Measurements from ENCODE around the gene GLIS2. TPM values are rescaled to one million over a fixed set of nuclear protein-coding genes. Genes with fewer than 3 reads are reported as not detected.

GLIS2 gene
- total and polyA plus RNA-seq, 4 donors = 0.68 to 1.4 (median 1.1) TPM

DNA sequence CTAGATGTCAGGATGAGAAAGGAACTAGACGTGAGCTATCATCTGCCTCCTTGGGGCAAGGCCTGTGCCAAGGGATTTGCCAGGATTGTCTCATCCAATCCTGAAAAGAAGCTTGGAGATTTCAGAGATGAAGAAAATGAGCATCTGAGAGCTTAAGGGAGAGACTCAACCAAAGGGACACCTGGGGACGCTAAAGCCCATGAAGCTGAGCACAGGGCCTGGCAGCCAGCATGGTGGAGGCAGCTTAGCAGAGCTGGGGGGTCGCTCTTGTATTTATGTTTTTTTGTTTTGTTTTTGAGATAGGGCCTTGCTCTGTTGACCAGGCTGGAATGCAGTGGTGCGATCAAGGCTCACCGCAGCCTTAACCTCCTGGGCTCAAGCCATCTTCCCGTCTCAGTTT lies 18.4 kb upstream of the GLIS2 start:
- DNase-seq (ENCODE audit: low spot score) = no peak
- H3K9ac ChIP-seq (ENCODE audit: low read depth in 1 of 2, low read length in 2 of 2) = no peak overlapping the region
- no peak overlapping the region for H3K27ac ChIP-seq (ENCODE audit: low read depth in 1 of 2, low read length in 2 of 2)
- no peaks in the 10 kb centered on the region for H3K27me3 ChIP-seq (ENCODE audit: control insufficient read depth in 4 of 4, insufficient read depth in 4 of 4, low read length in 3 of 4)
- no peaks in the 10 kb centered on the region for H3K4me1 ChIP-seq (ENCODE audit: control insufficient read depth in 4 of 4, insufficient read depth in 4 of 4, low read length in 3 of 4)
- no peak overlapping the region for H3K4me3 ChIP-seq (ENCODE audit: low read depth in 1 of 3, low read length in 3 of 3)
- no peak for TF ChIP-seq GABPA (IDR thresholded peaks at IDR 0.05 in 1 of 2, conservative IDR thresholded peaks at IDR 0.05 in 1 of 2)
- no peak for TF ChIP-seq FOXA1 (IDR thresholded peaks at IDR 0.05)
- TF ChIP-seq ATF3 (IDR thresholded peaks at IDR 0.05) = no peak
- no peak for TF ChIP-seq YY1 (IDR thresholded peaks at IDR 0.05)
- no peak for TF ChIP-seq RXRA (IDR thresholded peaks at IDR 0.05)
- TF ChIP-seq EGR1 (IDR thresholded peaks at IDR 0.05; ENCODE audit: low read depth in 2 of 2) = no peak
- TF ChIP-seq ZBTB33 (IDR thresholded peaks at IDR 0.05) = no peak
- no peak for TF ChIP-seq JUND (IDR thresholded peaks at IDR 0.05)
- no peak for TF ChIP-seq FOXA2 (IDR thresholded peaks at IDR 0.05)
- TF ChIP-seq SP1 (IDR thresholded peaks at IDR 0.05) = no peak
- TF ChIP-seq MAX (IDR thresholded peaks at IDR 0.05) = no peak
- no peak for TF ChIP-seq NR2F2 (IDR thresholded peaks at IDR 0.05)
- TF ChIP-seq, protein P1, sequence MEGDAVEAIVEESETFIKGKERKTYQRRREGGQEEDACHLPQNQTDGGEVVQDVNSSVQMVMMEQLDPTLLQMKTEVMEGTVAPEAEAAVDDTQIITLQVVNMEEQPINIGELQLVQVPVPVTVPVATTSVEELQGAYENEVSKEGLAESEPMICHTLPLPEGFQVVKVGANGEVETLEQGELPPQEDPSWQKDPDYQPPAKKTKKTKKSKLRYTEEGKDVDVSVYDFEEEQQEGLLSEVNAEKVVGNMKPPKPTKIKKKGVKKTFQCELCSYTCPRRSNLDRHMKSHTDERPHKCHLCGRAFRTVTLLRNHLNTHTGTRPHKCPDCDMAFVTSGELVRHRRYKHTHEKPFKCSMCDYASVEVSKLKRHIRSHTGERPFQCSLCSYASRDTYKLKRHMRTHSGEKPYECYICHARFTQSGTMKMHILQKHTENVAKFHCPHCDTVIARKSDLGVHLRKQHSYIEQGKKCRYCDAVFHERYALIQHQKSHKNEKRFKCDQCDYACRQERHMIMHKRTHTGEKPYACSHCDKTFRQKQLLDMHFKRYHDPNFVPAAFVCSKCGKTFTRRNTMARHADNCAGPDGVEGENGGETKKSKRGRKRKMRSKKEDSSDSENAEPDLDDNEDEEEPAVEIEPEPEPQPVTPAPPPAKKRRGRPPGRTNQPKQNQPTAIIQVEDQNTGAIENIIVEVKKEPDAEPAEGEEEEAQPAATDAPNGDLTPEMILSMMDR (IDR thresholded peaks at IDR 0.05; ENCODE audit: low read depth, low read length, missing input control) = no peak
- H3K9me3 ChIP-seq (ENCODE audit: control insufficient read depth in 4 of 4, low read length in 3 of 4) = no peaks in the 10 kb centered on the region
- H3K36me3 ChIP-seq (ENCODE audit: control insufficient read depth in 4 of 4, insufficient read depth in 3 of 4, low read depth in 1 of 4, low read length in 3 of 4) = no peaks in the 10 kb centered on the region
- WGBS = 93% methylated on average over 6 of the region's 6 CpGs

GRCh38 chr16:4298761-4299522 lies 16.9 kb upstream of the GLIS2 start:
- Histone ChIP-seq H3K4me1 (ENCODE audit: control insufficient read depth in 4 of 4, insufficient read depth in 4 of 4, low read length in 3 of 4) (no peaks in the 10 kb centered on the region), H3K27ac (ENCODE audit: low read depth in 1 of 2, low read length in 2 of 2) (no peak overlapping the region), H3K9ac (ENCODE audit: low read depth in 1 of 2, low read length in 2 of 2) (no peak overlapping the region), H3K27me3 (ENCODE audit: control insufficient read depth in 4 of 4, insufficient read depth in 4 of 4, low read length in 3 of 4) (no peaks in the 10 kb centered on the region), H3K36me3 (ENCODE audit: control insufficient read depth in 4 of 4, insufficient read depth in 3 of 4, low read depth in 1 of 4, low read length in 3 of 4) (no peaks in the 10 kb centered on the region), H3K9me3 (ENCODE audit: control insufficient read depth in 4 of 4, low read length in 3 of 4) (no peaks in the 10 kb centered on the region), H3K4me3 (ENCODE audit: low read depth in 1 of 3, low read length in 3 of 3) (no peak overlapping the region)
- WGBS = 64% methylated on average over 15 of the region's 15 CpGs
- TF ChIP-seq HNF4G (IDR thresholded peaks at IDR 0.05) = no peak
- no peak for TF ChIP-seq REST (IDR thresholded peaks at IDR 0.05)
- TF ChIP-seq, protein P1 (IDR thresholded peaks at IDR 0.05; ENCODE audit: low read depth, low read length, missing input control) = no peak
- TF ChIP-seq SP1 (IDR thresholded peaks at IDR 0.05) = no peak
- no peak for TF ChIP-seq FOXA1 (IDR thresholded peaks at IDR 0.05)
- no peak for TF ChIP-seq YY1 (IDR thresholded peaks at IDR 0.05)
- TF ChIP-seq EGR1 (IDR thresholded peaks at IDR 0.05; ENCODE audit: low read depth in 2 of 2) = no peak
- no peak for TF ChIP-seq HNF4A (conservative IDR thresholded peaks at IDR 0.05)
- TF ChIP-seq JUND (IDR thresholded peaks at IDR 0.05) = no peak
- TF ChIP-seq TAF1 (conservative IDR thresholded peaks at IDR 0.05) = no peak
- no peak for TF ChIP-seq MAX (IDR thresholded peaks at IDR 0.05)
- TF ChIP-seq FOXA2 (IDR thresholded peaks at IDR 0.05) = no peak
- no peak for TF ChIP-seq RAD21 (IDR thresholded peaks at IDR 0.05)
- TF ChIP-seq ZBTB33 (IDR thresholded peaks at IDR 0.05) = no peak
- no peak for TF ChIP-seq GABPA (IDR thresholded peaks at IDR 0.05 in 1 of 2, conservative IDR thresholded peaks at IDR 0.05 in 1 of 2)
- TF ChIP-seq RXRA (IDR thresholded peaks at IDR 0.05) = no peak
- DNase-seq (ENCODE audit: low spot score) = no peak

Data from liver (tissue), 9 donors.